Neural crest cell (in vitro differentiated cells): ENCODE data around the gene TMEM215. TPM values are rescaled to one million over a fixed set of nuclear protein-coding genes. Genes with fewer than 3 reads are reported as not detected.

Experiments used
- total RNA-seq: library from RNA; stranded (reverse); gene quantifications from 2 replicates; pipeline ENCODE4 v1.2.1, GENCODE V29; 2021

The TMEM215 gene
- total RNA-seq, 1 donor from 2014 or later: 0.72 TPM

Other genes with a start within 250 kb of the TMEM215 start
- gene SMIM27, start 231.2 kb upstream of the TMEM215 start, total RNA-seq: 10.2 and 13.6 TPM in 2 replicates
- 20.8 and 21.0 TPM in 2 replicates for gene TOPORS, start 231.0 kb upstream of the TMEM215 start, total RNA-seq
- gene NDUFB6, start 210.4 kb upstream of the TMEM215 start, total RNA-seq: 55.5 and 56.7 TPM in 2 replicates
- gene TAF1L, start 147.9 kb upstream of the TMEM215 start, total RNA-seq: not detected in 2 replicates
- gene APTX, start 218.1 kb downstream of the TMEM215 start, total RNA-seq: 38.7 and 40.0 TPM in 2 replicates
- gene DNAJA1, start 241.7 kb downstream of the TMEM215 start, total RNA-seq: 252 and 254 TPM in 2 replicates